Cardiac muscle cell (in vitro differentiated cells and primary cell): ENCODE results near the gene SLC39A3. TPM values are rescaled to one million over a fixed set of nuclear protein-coding genes. Genes with fewer than 3 reads are reported as not detected.

Experiments
- DNase-seq, 2 donors: peaks; one replicate each; pipeline versions ENCODE4 v3.0.0 to v3.0.0-alpha.2; 2010 to 2017; ENCODE audit warnings: low read depth in 1 of 2, low spot score in 1 of 2
- H3K27ac ChIP-seq: fragments of 200-600 bp; sonication (generic); 2 replicates; pipeline ENCODE4 v1.5.1; 2016
- H3K27me3 ChIP-seq: fragments of 200-600 bp; sonication (generic); 2 replicates; pipeline ENCODE4 v1.6.0; 2016; ENCODE audit warnings: control low read depth
- H3K36me3 ChIP-seq: fragments of 200-600 bp; sonication (generic); 2 replicates; pipeline ENCODE4 v1.5.1; 2016; ENCODE audit warnings: control low read depth
- H3K4me1 ChIP-seq: fragments of 200-600 bp; sonication (generic); 2 replicates; pipeline ENCODE4 v1.8.1; 2017; ENCODE audit warnings: low read depth, mild to moderate bottlenecking, mixed run types
- H3K4me3 ChIP-seq: fragments of 200-600 bp; sonication (generic); 2 replicates; pipeline ENCODE4 v1.5.1; 2016; ENCODE audit warnings: mild to moderate bottlenecking
- H3K9me3 ChIP-seq: fragments of 200-600 bp; sonication (generic); 2 replicates; pipeline ENCODE4 v1.5.1; 2017; ENCODE audit warnings: low read depth, mild to moderate bottlenecking, control low read depth
- CTCF ChIP-seq: IDR thresholded peaks from 2 replicates; pipeline ENCODE4 v1.5.1; 2012; ENCODE audit warnings: low read depth, mild to moderate bottlenecking, low read length
- polyA plus RNA-seq: library from polyadenylated mRNA; unstranded; fragments of >200 nt; fragmentation: Nextera tagmentation; extraction: Ambion mirVana; gene quantifications from 2 replicates; pipeline ENCODE4 v1.2.1, GENCODE V29; 2016
- total RNA-seq: library from RNA; depleted of rRNA; stranded (reverse); fragments of >200 nt; gene quantifications from 2 replicates; pipeline ENCODE4 v1.2.3, GENCODE V29; 2016

The SLC39A3 gene
- total and polyA plus RNA-seq, 2 experiments from 2014 or later = 29.4 to 46.0 TPM

DNA sequence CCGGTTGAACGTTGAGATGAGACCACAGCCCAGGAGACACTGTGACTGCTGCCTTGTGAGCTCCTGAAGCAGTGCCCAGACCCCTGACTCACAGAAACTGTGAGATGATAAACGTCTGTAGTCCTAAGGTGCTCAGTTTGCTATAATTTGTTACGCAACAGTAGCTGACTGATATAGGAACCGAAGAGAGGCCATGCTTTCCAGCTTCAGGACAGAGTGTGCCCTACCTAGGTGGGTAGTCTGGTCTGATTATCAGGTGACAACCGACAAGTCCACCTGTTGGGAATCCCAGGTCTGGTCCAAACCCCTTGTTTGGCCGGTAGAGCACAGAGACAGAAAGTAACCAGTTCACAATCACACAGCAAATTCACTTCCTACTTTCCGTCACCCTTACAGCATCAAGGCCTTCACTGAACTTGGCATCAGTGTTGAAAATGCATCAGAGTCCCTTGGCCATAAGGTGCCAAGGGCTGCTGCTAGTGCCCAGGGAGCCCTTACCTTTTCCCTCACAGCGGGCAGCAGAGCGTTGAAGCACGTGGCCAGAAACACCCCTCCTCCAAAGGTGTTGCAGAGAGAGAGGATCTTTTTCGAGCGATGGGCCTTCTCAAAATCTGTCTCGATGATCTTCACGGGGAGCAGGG is 3.1 kb downstream of the SLC39A3 start:
- TF ChIP-seq CTCF = no peak
- Histone ChIP-seq H3K27ac (no peak overlapping the region), H3K4me3 (no peak overlapping the region), H3K4me1 (peaks cover 5% of the 10 kb centered on the region), H3K36me3 (peaks cover 5% of the 10 kb centered on the region), H3K27me3 (no peaks in the 10 kb centered on the region), H3K9me3 (no peaks in the 10 kb centered on the region)
- no peak for DNase-seq

- Histone ChIP-seq H3K9me3 (no peaks in the 10 kb centered on the region), H3K4me1 (peaks cover 5% of the 10 kb centered on the region), H3K27me3 (no peaks in the 10 kb centered on the region), H3K4me3 (no peak overlapping the region), H3K27ac (no peak overlapping the region), H3K36me3 (peaks cover 5% of the 10 kb centered on the region)
- TF ChIP-seq CTCF = no peak
- no peak for DNase-seq
Measured at GRCh38 chr19:2735374-2735773, 4.4 kb downstream of the SLC39A3 start.

GRCh38 chr19:2734589-2735288 is 5.1 kb downstream of the SLC39A3 start:
- DNase-seq = no peak
- peaks cover 5% of the 10 kb centered on the region for H3K36me3 ChIP-seq
- H3K4me1 ChIP-seq = peaks cover 5% of the 10 kb centered on the region
- no peak overlapping the region for H3K27ac ChIP-seq
- H3K27me3 ChIP-seq = no peaks in the 10 kb centered on the region
- TF ChIP-seq CTCF = no peak
- no peak overlapping the region for H3K4me3 ChIP-seq
- no peaks in the 10 kb centered on the region for H3K9me3 ChIP-seq

GRCh38 chr19:2733930-2734588 is 5.8 kb downstream of the SLC39A3 start:
- no peak for TF ChIP-seq CTCF
- H3K4me3 ChIP-seq = no peak overlapping the region
- no peak for DNase-seq
- peaks cover 5% of the 10 kb centered on the region for H3K36me3 ChIP-seq
- H3K4me1 ChIP-seq = peaks cover under 1% of the 10 kb centered on the region
- no peaks in the 10 kb centered on the region for H3K9me3 ChIP-seq
- H3K27ac ChIP-seq = no peak overlapping the region
- H3K27me3 ChIP-seq = no peaks in the 10 kb centered on the region

DNA sequence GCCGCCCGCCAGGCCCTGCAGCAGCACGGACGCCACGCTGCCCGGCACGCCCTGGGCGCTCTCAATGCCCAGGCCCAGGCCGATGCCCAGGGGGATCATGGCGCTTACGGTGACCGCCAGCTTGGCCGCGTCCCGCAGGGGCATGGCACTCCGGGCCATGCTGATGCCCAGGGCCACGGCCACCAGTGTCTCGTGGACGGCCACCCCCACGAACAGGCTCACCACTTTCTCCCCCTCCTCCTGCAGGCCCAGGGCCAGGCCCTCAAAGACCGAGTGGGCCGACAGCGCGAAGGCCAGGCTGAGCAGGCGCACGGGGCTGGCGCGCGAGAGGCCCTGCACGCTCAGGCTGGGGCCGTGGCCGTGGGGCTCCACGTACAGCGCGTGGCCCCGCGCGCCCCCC is 6.9 kb downstream of the SLC39A3 start:
- Histone ChIP-seq H3K27ac (no peak overlapping the region), H3K4me3 (no peak overlapping the region), H3K9me3 (no peaks in the 10 kb centered on the region), H3K27me3 (peaks cover 3% of the 10 kb centered on the region), H3K4me1 (no peaks in the 10 kb centered on the region), H3K36me3 (peaks cover 5% of the 10 kb centered on the region)
- DNase-seq = no peak
- no peak for TF ChIP-seq CTCF
